Urothelium cell line (cell line): Measurements from ENCODE around the gene UBR3.
A peak's percentile ranks its signal among the peaks of the same experiment; 100 is the strongest.
"Not testable (repeated sequence)": the region's sequence is repeated elsewhere in the genome, so short reads cannot be mapped to it uniquely, and the experiment has no call there.

Source experiments
- DNase-seq: peaks from one replicate; pipeline ENCODE4 v3.0.0; 2011; ENCODE audit warnings: low spot score, mixed read lengths
- FAIRE-seq: peaks from 2 replicates; lab custom pipeline; 2011; peaks lifted over from hg19 to GRCh38; lab: Jason Lieb, UNC

The UBR3 gene

GRCh38 chr2:169925968-169926367 is 98.7 kb downstream of the UBR3 start:
- DNase-seq (no peak), FAIRE-seq (no peak)

DNA sequence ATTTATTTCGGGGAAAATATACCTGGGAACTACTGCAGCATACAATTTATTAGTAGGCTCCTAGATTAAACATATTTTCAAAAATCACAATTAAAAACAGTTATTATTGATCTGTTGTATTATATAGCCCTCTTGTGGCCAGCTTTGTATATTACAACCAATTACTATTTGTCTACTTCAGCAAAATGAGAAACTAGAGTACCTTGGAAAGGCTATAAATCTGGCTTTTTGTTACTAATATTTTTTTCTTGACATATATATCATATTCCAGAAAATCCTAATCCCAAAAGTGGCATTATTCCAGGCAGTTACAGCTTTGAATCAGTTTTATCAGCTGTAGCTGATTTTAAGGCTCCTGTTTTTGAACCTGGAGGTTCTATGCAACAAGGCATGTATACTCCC is 101.2 kb downstream of the UBR3 start:
- DNase-seq, result peak; percentile 2
- no peak for FAIRE-seq

- FAIRE-seq, result no peak
- peak; percentile 7 for DNase-seq
These were observed 106.0 kb downstream of the UBR3 start for GRCh38 chr2:169933124-169933711.

GRCh38 chr2:169936652-169937051 is 109.4 kb downstream of the UBR3 start:
- FAIRE-seq, DNase-seq: not testable (repeated sequence)

- FAIRE-seq, result no peak
- no peak for DNase-seq
These were observed 118.3 kb downstream of the UBR3 start for GRCh38 chr2:169945515-169945914.

GRCh38 chr2:169946092-169946491 is 118.8 kb downstream of the UBR3 start:
- FAIRE-seq (no peak), DNase-seq (no peak)

GRCh38 chr2:169946546-169946945 is 119.3 kb downstream of the UBR3 start:
- FAIRE-seq, result no peak
- DNase-seq, result no peak

DNA sequence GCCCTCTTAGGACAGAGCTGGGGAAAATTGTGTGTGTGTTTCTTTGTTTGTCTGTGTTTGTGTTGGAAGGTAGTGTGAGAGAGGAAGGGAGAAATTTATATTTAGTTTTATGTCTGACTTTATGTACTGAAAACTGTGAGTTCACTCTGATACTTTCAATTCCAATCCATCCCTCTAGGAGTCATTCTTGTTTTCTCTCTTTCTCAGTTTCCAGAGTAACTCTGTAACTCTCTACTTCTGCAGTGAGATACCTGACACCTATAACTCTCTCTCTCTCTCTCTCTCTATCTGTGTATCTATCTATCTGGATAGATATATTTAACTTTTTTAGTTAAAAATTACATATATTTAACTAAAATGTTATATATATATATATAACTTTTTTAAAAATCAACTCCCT is 128.7 kb downstream of the UBR3 start:
- FAIRE-seq, result no peak
- no peak for DNase-seq

DNA sequence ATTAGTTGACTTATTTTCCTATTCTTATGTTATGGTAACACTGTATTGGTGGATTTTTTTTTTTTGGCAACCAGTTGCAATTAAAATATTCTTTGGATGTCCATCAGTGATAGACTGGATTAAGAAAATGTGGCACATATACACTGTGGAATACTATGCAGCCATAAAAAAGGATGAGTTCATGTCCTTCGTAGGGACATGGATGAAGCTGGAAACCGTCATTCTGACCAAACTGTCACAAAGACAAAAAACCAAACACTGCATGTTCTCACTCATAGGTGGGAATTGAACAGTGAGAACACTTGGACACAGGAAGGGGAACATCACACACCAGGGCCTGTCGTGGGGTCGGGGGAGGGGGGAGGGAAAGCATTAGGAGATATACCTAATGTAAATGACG is 130.0 kb downstream of the UBR3 start:
- not testable (repeated sequence) for DNase-seq, FAIRE-seq

GRCh38 chr2:169961911-169962310 is 134.7 kb downstream of the UBR3 start:
- FAIRE-seq, result no peak
- no peak for DNase-seq

- DNase-seq (no peak), FAIRE-seq (no peak)
These were observed 136.5 kb downstream of the UBR3 start for GRCh38 chr2:169963786-169964185.

- DNase-seq (no peak), FAIRE-seq (no peak)
These were observed 137.5 kb downstream of the UBR3 start for GRCh38 chr2:169964740-169965139.

DNA sequence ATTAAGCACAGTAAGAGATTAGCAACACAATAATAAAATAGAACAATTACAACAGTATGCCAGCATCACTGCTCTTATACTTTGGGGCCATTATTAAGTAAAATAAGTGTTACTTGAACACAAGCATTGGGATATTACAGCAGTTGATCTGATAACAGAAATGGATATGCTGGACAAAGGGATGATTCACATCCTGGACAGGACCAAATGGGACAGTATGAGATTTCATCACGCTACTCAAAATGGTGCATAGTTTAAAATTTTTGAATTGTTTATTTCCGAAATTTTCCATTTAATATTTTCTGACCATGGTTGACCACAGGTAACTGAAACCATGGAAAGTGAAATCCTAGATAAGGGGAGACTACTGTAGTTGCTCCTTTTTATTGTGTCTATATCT is 138.2 kb downstream of the UBR3 start:
- FAIRE-seq, result no peak
- DNase-seq, result no peak

DNA sequence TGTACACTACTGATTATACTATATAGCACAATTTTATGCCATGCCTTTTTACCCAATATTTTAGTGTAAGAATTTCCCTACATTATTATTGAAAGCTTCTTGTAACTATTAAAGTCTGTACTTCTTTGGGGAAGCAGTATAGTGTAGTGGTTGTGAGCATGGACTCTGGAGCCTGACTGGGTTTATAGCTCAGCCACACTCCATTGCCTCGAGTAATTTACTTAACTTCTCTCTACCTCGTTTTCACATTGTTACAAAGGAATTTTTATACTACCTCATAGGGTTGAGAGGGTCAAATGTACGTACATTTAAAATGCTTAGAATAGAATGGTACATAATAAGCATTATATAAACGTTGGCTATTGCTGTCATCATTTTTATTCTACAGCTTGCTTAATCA is 139.2 kb downstream of the UBR3 start:
- no peak for DNase-seq
- no peak for FAIRE-seq

DNA sequence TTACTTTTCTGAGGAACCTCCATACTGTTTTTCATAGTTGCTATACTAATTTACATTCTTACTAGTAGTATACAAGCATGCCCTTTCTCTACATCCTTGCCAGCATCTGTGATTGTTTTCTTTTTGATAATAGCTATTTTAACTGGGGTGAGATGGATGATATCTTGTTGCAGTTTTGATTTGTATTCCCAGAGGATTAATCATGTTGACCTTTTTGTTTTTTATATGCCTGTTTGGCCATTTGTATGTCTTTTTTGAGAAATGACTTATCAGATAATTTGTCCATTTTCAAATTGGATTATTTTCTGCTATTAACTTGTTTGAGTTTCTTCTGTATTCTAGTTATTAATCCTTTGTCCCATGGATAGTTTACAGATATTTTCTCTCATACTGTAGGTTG is 141.5 kb downstream of the UBR3 start:
- FAIRE-seq, result no peak
- no peak for DNase-seq

- no peak for DNase-seq
- no peak for FAIRE-seq
These were observed 148.0 kb downstream of the UBR3 start for GRCh38 chr2:169975221-169975620.

- DNase-seq (no peak), FAIRE-seq (no peak)
These were observed 149.1 kb downstream of the UBR3 start for GRCh38 chr2:169976335-169976851.

DNA sequence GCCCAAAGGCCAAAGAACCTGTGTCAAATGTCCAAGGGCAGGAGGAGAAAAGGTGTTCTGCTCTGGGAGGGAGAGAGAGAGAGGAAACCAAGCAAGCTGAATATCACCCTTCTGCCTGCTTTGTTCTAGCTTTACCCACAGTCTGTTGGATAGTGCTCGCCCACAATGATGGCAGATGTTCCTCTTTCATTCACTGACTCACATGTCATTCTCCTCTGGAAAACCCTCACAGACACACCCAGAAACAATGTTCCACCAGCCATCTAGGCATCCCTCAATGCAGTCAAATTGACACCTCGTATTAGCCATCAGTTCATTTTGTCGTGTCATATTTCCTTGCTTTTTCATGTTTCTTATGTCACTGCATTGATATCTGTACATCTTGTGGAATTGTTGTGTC is 150.3 kb downstream of the UBR3 start:
- FAIRE-seq (no peak), DNase-seq (no peak)

- FAIRE-seq (no peak), DNase-seq (no peak)
These were observed 151.3 kb downstream of the UBR3 start for GRCh38 chr2:169978402-169979017.

GRCh38 chr2:169979025-169979424 is 151.8 kb downstream of the UBR3 start:
- FAIRE-seq, result no peak
- no peak for DNase-seq

- FAIRE-seq (no peak), DNase-seq (no peak)
These were observed 152.7 kb downstream of the UBR3 start for GRCh38 chr2:169980001-169980400.

- FAIRE-seq, result no peak
These were observed 153.4 kb downstream of the UBR3 start for GRCh38 chr2:169980643-169981042.

GRCh38 chr2:169982929-169983328 is 155.7 kb downstream of the UBR3 start:
- FAIRE-seq, result no peak

More at GRCh38 chr2:169980643-169981042, 153.4 kb downstream of the UBR3 start:
- no peak for DNase-seq

More at GRCh38 chr2:169982929-169983328, 155.7 kb downstream of the UBR3 start:
- DNase-seq, result no peak
